ENCODE results near the gene CACNB1. TPM values are rescaled to one million over a fixed set of nuclear protein-coding genes. Genes with fewer than 3 reads are reported as not detected.
"Not testable (repeated sequence)": the region's sequence is repeated elsewhere in the genome, so short reads cannot be mapped to it uniquely, and the experiment has no call there.

CACNB1 gene
- total RNA-seq, 1 donor = 5.8 TPM

DNA sequence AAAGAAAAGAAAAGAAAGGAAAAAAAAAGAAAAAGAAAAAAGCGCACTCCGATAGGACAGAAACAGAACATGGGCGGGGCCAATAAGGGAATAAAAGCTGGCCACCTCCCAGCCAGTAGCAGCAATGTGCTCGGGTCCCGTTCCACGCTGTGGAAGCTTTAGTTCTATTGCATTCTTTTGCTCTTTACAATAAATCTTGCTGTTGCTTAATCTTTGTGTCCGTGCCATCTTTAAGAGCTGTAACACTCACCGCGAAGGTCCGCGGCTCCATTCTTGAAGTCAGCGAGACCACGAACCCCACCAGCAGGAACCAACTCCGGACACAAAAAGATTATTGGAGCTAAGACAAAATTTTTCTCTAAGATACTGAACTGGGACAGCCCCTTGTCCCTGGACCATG lies 28.4 kb downstream of the CACNB1 start:
- Histone ChIP-seq H3K27ac (ENCODE audit: low read depth, low read length) (no peak overlapping the region), H3K4me2 (ENCODE audit: insufficient read depth, low read length) (no peak overlapping the region), H3K79me2 (ENCODE audit: insufficient read depth, low read length) (no peaks in the 10 kb centered on the region), H3K4me1 (ENCODE audit: insufficient read depth, low read length) (peaks cover 3% of the 10 kb centered on the region), H3K9me3 (ENCODE audit: low read depth, low read length) (no peaks in the 10 kb centered on the region), H3K4me3 (ENCODE audit: insufficient read depth, low read length) (no peak overlapping the region), H3K36me3 (ENCODE audit: insufficient read depth, low read length) (no peaks in the 10 kb centered on the region), H3K27me3 (ENCODE audit: insufficient read depth, low read length) (peaks cover 24% of the 10 kb centered on the region), H4K20me1 (ENCODE audit: insufficient read depth, low read length) (peaks cover 3% of the 10 kb centered on the region), H2AFZ (ENCODE audit: low read length) (no peak overlapping the region)
- DNase-seq (ENCODE audit: insufficient read length, low spot score, missing footprints) = no peak
- TF ChIP-seq, protein P1, sequence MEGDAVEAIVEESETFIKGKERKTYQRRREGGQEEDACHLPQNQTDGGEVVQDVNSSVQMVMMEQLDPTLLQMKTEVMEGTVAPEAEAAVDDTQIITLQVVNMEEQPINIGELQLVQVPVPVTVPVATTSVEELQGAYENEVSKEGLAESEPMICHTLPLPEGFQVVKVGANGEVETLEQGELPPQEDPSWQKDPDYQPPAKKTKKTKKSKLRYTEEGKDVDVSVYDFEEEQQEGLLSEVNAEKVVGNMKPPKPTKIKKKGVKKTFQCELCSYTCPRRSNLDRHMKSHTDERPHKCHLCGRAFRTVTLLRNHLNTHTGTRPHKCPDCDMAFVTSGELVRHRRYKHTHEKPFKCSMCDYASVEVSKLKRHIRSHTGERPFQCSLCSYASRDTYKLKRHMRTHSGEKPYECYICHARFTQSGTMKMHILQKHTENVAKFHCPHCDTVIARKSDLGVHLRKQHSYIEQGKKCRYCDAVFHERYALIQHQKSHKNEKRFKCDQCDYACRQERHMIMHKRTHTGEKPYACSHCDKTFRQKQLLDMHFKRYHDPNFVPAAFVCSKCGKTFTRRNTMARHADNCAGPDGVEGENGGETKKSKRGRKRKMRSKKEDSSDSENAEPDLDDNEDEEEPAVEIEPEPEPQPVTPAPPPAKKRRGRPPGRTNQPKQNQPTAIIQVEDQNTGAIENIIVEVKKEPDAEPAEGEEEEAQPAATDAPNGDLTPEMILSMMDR (IDR thresholded peaks at IDR 0.05; ENCODE audit: extremely low read depth, low read depth, low read length) = no peak

DNA sequence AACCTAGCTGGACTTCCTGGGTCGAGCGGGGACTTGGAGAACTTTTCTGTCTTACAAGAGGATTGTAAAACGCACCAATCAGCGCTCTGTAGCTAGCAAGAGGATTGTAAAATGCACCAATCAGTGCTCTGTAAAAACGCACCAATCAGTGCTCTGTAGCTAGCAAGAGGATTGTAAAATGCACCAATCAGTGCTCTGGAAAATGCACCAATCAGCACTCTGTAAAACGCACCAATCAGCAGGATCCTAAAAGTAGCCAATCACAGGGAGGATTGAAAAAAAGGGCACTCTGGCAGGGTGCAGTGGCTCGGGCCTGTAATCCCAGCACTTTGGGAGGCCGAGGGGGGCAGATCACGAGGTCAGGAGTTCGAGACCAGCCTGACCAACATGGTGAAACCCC lies 29.0 kb downstream of the CACNB1 start:
- H3K9me3 ChIP-seq (ENCODE audit: low read depth, low read length); DNase-seq (ENCODE audit: insufficient read length, low spot score, missing footprints); H3K4me3 ChIP-seq (ENCODE audit: insufficient read depth, low read length); H2AFZ ChIP-seq (ENCODE audit: low read length); H3K36me3 ChIP-seq (ENCODE audit: insufficient read depth, low read length); H3K79me2 ChIP-seq (ENCODE audit: insufficient read depth, low read length); H4K20me1 ChIP-seq (ENCODE audit: insufficient read depth, low read length); H3K27ac ChIP-seq (ENCODE audit: low read depth, low read length); H3K4me1 ChIP-seq (ENCODE audit: insufficient read depth, low read length); H3K4me2 ChIP-seq (ENCODE audit: insufficient read depth, low read length): not testable (repeated sequence)
- H3K27me3 ChIP-seq (ENCODE audit: insufficient read depth, low read length) = peaks cover 24% of the 10 kb centered on the region

DNA sequence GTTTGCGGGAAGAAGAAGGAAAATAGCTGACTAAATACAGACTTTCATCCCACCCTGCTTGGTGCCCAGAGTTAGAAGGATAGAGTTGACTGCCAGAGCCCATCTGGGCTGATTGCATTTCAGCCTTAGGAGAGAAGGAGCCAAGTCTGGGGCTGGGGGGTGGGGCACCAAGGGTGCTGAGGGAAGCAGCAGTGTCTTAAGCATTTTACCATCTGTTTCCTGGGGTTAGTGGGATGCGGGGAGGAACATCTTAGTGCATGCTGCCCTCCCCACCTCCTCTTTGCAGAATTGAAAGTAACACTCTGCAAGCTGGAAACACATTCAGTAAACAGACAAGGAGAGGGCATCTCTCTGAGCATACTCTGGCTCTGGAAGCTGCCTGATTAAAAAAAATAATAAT lies 30.0 kb downstream of the CACNB1 start:
- H3K9me3 ChIP-seq (ENCODE audit: low read depth, low read length) = no peaks in the 10 kb centered on the region
- H3K36me3 ChIP-seq (ENCODE audit: insufficient read depth, low read length) = no peaks in the 10 kb centered on the region
- H2AFZ ChIP-seq (ENCODE audit: low read length) = no peak overlapping the region
- H3K27me3 ChIP-seq (ENCODE audit: insufficient read depth, low read length) = peaks cover 24% of the 10 kb centered on the region
- no peaks in the 10 kb centered on the region for H4K20me1 ChIP-seq (ENCODE audit: insufficient read depth, low read length)
- no peaks in the 10 kb centered on the region for H3K79me2 ChIP-seq (ENCODE audit: insufficient read depth, low read length)
- no peak overlapping the region for H3K4me3 ChIP-seq (ENCODE audit: insufficient read depth, low read length)
- H3K4me2 ChIP-seq (ENCODE audit: insufficient read depth, low read length) = no peak overlapping the region
- TF ChIP-seq, protein P1 (IDR thresholded peaks at IDR 0.05; ENCODE audit: extremely low read depth, low read depth, low read length) = no peak
- peak; percentile 35 for DNase-seq (ENCODE audit: insufficient read length, low spot score, missing footprints)
- peaks cover 3% of the 10 kb centered on the region for H3K4me1 ChIP-seq (ENCODE audit: insufficient read depth, low read length)
- H3K27ac ChIP-seq (ENCODE audit: low read depth, low read length) = no peak overlapping the region

DNA sequence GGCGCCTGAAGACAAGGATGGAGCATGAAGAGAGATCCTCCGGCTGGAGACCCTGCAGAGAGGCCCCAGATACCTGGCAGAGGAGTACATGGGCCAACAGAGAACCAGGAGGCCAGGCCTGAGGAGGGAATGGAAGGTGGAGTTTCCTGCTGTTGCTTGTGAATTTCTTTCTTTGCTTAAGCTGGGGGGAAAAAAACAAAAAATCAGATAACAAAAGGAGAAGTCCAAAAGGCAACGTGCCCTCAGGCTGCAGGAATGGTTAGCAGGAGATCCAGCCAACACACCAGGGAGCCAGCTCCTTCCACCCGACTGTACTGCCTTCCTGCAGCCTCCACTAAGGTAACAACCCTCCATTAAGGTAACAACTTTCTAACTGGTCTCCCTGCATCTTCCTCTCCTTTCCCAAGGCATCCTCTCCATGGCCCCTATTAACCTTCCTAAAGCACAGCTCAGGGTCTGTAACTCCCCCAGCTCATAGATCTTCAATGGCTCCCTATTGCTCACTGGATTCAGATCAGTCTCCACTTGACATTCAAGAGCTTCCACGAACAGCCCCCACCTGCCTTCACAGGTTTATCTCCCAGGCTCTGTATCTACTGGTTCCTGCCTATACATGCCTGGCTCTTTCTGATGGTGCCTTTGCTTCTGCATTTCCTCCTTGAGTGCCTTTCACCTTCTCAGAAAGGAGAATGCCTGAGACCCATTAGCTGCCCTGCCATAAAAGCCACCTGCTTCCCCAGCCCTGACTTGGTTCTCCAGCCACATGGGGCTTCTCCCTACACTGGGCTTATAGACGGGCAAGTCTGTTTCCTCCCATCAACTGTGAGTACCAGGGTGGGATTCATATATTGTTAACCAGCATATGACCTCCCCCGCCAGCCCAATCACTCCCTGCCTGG lies 30.8 kb downstream of the CACNB1 start:
- peaks cover 24% of the 10 kb centered on the region for H3K27me3 ChIP-seq (ENCODE audit: insufficient read depth, low read length)
- peaks cover 3% of the 10 kb centered on the region for H3K4me1 ChIP-seq (ENCODE audit: insufficient read depth, low read length)
- no peak overlapping the region for H2AFZ ChIP-seq (ENCODE audit: low read length)
- no peaks in the 10 kb centered on the region for H3K36me3 ChIP-seq (ENCODE audit: insufficient read depth, low read length)
- peak; percentile 67 for DNase-seq (ENCODE audit: insufficient read length, low spot score, missing footprints)
- H3K9me3 ChIP-seq (ENCODE audit: low read depth, low read length) = no peaks in the 10 kb centered on the region
- H3K79me2 ChIP-seq (ENCODE audit: insufficient read depth, low read length) = no peaks in the 10 kb centered on the region
- H3K4me2 ChIP-seq (ENCODE audit: insufficient read depth, low read length) = no peak overlapping the region
- no peak overlapping the region for H3K4me3 ChIP-seq (ENCODE audit: insufficient read depth, low read length)
- no peak overlapping the region for H3K27ac ChIP-seq (ENCODE audit: low read depth, low read length)
- no peaks in the 10 kb centered on the region for H4K20me1 ChIP-seq (ENCODE audit: insufficient read depth, low read length)
- TF ChIP-seq, protein P1 (IDR thresholded peaks at IDR 0.05; ENCODE audit: extremely low read depth, low read depth, low read length) = no peak

Measured in osteoblast (primary cell).